Measurements from ENCODE around the gene NSG1.

Gene NSG1

DNA sequence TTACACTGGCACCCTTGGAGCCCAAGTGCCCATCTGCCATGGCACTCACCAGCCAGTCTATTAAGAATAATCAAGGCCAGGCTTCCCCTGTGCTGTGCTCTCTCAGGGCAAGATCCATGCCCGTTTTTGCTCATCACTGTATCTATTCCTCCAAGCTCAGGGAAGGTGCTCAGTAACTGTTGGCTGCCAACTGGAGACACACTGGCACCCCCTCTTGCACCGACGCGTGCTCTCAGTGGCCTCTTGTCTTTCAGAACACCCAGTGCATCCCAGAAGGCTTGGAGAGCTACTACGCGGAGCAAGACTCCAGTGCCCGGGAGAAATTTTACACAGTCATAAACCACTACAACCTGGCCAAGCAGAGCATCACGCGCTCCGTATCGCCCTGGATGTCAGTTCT, 30.1 kb downstream of the NSG1 start:
- no peak overlapping the region for H3K4me2 ChIP-seq (ENCODE audit: low read length)
- H3K4me1 ChIP-seq (ENCODE audit: control insufficient read depth, low read length) = no peaks in the 10 kb centered on the region
- H4K20me1 ChIP-seq (ENCODE audit: control insufficient read depth, insufficient read depth, low read depth, low read length) = no peaks in the 10 kb centered on the region
- H3K9me2 ChIP-seq (replicated peaks; ENCODE audit: control insufficient read depth, low read length) = no peaks in the 10 kb centered on the region
- H3K9me3 ChIP-seq (ENCODE audit: control insufficient read depth, insufficient read depth, low read length) = no peaks in the 10 kb centered on the region
- no peak overlapping the region for H3K4me3 ChIP-seq (ENCODE audit: low read length)
- no peaks in the 10 kb centered on the region for H3K27me3 ChIP-seq (ENCODE audit: control insufficient read depth, low read length)
- TF ChIP-seq EZH2phosphoT487 (IDR thresholded peaks at IDR 0.05; ENCODE audit: borderline replicate concordance, low read length) (no peak), CTCF (IDR thresholded peaks at IDR 0.05; ENCODE audit: low read depth, low read length, poor library complexity, severe bottlenecking) (no peak)
- peaks cover 17% of the 10 kb centered on the region; the same call in 1 of the 2 replicates for H3K36me3 ChIP-seq (ENCODE audit: control insufficient read depth, low read length)
- no peaks in the 10 kb centered on the region for H3F3A ChIP-seq (ENCODE audit: control insufficient read depth, insufficient read depth)
- no peaks in the 10 kb centered on the region for H3K79me2 ChIP-seq (ENCODE audit: control insufficient read depth, low read length)
- H3K27ac ChIP-seq (ENCODE audit: low read depth, low read length) = no peak overlapping the region

- Histone ChIP-seq H3K9me3 (ENCODE audit: control insufficient read depth, insufficient read depth, low read length) (no peaks in the 10 kb centered on the region), H3K36me3 (ENCODE audit: control insufficient read depth, low read length) (peaks cover 17% of the 10 kb centered on the region; the same call in 1 of the 2 replicates), H3K4me2 (ENCODE audit: low read length) (no peak overlapping the region), H3K4me1 (ENCODE audit: control insufficient read depth, low read length) (no peaks in the 10 kb centered on the region), H3K27me3 (ENCODE audit: control insufficient read depth, low read length) (no peaks in the 10 kb centered on the region), H3K4me3 (ENCODE audit: low read length) (no peak overlapping the region), H4K20me1 (ENCODE audit: control insufficient read depth, insufficient read depth, low read depth, low read length) (no peaks in the 10 kb centered on the region), H3K79me2 (ENCODE audit: control insufficient read depth, low read length) (no peaks in the 10 kb centered on the region), H3K27ac (ENCODE audit: low read depth, low read length) (no peak overlapping the region), H3F3A (ENCODE audit: control insufficient read depth, insufficient read depth) (no peaks in the 10 kb centered on the region), H3K9me2 (replicated peaks; ENCODE audit: control insufficient read depth, low read length) (no peaks in the 10 kb centered on the region)
- TF ChIP-seq CTCF (IDR thresholded peaks at IDR 0.05; ENCODE audit: low read depth, low read length, poor library complexity, severe bottlenecking) (no peak), EZH2phosphoT487 (IDR thresholded peaks at IDR 0.05; ENCODE audit: borderline replicate concordance, low read length) (no peak)
Measured at GRCh38 chr4:4417886-4418285, 31.0 kb downstream of the NSG1 start.

DNA sequence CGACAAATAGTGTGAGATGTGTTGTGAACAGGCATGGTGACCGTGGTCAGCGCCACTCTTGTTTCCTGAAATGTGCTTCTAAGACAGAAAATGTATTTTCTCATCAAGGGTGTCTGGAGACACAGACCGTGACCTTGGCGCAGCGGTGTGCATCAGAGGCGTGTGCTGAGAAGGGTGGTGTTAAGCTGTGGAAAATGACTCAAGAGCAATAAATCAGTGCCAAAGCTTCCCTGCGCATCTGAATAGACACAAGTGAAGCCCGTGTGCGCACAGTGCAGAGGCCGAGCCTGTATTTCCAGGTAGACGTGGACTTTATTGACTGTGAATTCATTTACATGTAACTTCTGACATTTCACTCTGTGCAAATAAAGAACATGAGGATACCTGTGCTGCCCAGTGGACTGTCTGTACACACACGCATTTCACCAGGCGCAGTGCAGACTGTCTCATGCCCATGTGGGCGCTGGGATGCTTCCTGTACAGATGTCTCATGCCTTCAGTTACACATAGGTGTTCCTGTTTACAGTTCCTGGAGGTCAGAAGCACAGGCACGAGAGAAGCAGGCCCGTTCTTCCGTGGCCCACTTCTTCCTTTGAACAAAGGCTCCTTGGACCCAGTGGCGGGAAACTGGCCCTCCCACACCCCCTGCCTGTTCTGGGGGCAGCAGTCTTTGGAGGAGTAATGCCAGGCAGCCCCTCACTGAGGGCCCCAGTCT, 31.9 kb downstream of the NSG1 start:
- Histone ChIP-seq H3K9me2 (replicated peaks; ENCODE audit: control insufficient read depth, low read length) (no peaks in the 10 kb centered on the region), H3K79me2 (ENCODE audit: control insufficient read depth, low read length) (no peaks in the 10 kb centered on the region), H4K20me1 (ENCODE audit: control insufficient read depth, insufficient read depth, low read depth, low read length) (no peaks in the 10 kb centered on the region), H3K4me3 (ENCODE audit: low read length) (no peak overlapping the region), H3K27ac (ENCODE audit: low read depth, low read length) (no peak overlapping the region), H3K4me2 (ENCODE audit: low read length) (no peak overlapping the region), H3K36me3 (ENCODE audit: control insufficient read depth, low read length) (peaks cover 17% of the 10 kb centered on the region; the same call in 1 of the 2 replicates), H3K27me3 (ENCODE audit: control insufficient read depth, low read length) (no peaks in the 10 kb centered on the region), H3K4me1 (ENCODE audit: control insufficient read depth, low read length) (no peaks in the 10 kb centered on the region), H3K9me3 (ENCODE audit: control insufficient read depth, insufficient read depth, low read length) (no peaks in the 10 kb centered on the region), H3F3A (ENCODE audit: control insufficient read depth, insufficient read depth) (no peaks in the 10 kb centered on the region)
- TF ChIP-seq CTCF (IDR thresholded peaks at IDR 0.05; ENCODE audit: low read depth, low read length, poor library complexity, severe bottlenecking) = no peak
- no peak for TF ChIP-seq EZH2phosphoT487 (IDR thresholded peaks at IDR 0.05; ENCODE audit: borderline replicate concordance, low read length)

All from DOHH2 (cell line).